NCI-H2029 (cell line): ENCODE results near the gene RAB3IL1.
A peak's percentile ranks its signal among the peaks of the same experiment; 100 is the strongest.
"Not testable (repeated sequence)": the region's sequence is repeated elsewhere in the genome, so short reads cannot be mapped to it uniquely, and the experiment has no call there.

Experiments
- DNase-seq: peaks from one replicate; lab custom pipeline; 2025; lab: John Stamatoyannopoulos, UW

RAB3IL1 gene

DNA sequence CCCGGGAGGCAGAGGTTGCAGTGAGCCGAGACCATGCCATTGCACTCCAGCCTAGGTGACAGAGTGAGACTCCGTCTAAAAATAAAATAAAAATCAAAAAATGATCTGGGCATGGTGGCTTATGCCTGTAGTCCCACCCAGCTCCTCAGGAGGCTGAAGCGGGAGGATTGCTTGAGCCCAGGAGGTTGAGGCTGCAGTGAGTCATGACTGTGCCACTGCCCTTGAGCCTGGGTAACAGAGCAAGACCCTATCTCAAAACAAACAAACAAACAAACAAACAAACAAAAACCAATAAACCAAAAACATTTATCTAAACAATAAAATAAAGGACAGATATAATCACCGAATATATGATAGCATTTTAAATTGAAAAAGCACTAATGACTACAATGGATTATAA lies 36.3 kb upstream of the RAB3IL1 start:
- DNase-seq: not testable (repeated sequence)

DNA sequence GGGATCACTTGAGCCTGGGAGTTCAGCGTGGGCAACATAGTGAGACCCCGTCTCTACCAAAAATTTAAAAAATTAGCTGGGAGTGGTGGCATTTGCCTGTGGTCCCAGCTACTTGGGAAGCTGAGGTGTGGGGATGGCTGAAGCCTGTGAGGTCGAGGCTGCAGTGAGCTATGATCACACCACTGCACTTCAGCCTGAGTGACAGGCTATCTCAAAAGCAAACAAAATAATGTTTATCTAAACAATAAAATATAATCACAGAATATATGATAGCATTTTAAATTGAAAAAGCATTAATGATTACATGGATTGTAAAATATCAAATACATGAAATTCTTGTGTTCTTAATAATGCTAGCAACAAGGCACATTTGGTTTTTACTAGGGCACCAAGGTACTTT lies 35.5 kb upstream of the RAB3IL1 start:
- no peak for DNase-seq

DNA sequence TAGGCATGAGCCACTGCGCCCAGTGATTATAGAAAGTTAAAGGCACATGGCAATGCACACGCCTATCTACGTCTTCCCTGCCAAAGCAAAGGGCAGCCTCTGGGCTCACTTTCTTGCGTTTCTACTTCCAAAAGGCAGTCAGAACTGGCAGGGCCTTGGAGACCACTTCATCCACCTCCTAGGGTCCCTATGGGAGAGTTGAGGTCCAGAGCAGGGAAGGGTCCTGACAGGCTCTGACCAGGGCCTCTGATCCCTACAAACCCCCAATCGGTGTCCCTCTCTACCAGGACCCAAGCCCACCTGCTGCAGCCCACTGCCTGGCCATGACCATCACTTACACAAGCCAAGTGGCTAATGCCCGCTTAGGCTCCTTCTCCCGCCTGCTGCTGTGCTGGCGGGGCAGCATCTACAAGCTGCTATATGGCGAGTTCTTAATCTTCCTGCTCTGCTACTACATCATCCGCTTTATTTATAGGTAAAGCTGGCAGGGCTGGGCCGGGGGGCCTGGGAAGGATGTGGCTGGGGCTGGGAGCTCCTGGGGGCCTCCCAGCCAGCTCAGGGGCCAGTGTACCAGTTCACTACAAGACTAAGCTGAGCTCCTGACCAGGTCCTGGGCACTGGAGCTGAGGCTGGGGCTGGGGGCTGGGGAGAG lies 34.2 kb upstream of the RAB3IL1 start:
- DNase-seq: no peak

DNA sequence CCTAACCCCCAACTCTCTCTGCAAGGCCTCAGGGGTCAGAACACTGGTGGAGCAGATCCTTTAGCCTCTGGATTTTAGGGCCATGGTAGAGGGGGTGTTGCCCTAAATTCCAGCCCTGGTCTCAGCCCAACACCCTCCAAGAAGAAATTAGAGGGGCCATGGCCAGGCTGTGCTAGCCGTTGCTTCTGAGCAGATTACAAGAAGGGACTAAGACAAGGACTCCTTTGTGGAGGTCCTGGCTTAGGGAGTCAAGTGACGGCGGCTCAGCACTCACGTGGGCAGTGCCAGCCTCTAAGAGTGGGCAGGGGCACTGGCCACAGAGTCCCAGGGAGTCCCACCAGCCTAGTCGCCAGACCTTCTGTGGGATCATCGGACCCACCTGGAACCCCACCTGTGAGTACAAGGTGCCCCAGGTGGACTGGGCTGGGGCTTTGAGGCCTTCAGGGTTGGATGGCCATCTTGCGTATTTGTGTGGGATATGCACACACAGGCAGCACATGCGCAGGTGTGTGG lies 32.7 kb upstream of the RAB3IL1 start, which contains the start of gene BEST1:
BEST1 (plus strand) TSS at position 317 of the 513 bp plus-strand sequence. CDS start 1,456 bp downstream, outside the sequence.
- DNase-seq: no peak

DNA sequence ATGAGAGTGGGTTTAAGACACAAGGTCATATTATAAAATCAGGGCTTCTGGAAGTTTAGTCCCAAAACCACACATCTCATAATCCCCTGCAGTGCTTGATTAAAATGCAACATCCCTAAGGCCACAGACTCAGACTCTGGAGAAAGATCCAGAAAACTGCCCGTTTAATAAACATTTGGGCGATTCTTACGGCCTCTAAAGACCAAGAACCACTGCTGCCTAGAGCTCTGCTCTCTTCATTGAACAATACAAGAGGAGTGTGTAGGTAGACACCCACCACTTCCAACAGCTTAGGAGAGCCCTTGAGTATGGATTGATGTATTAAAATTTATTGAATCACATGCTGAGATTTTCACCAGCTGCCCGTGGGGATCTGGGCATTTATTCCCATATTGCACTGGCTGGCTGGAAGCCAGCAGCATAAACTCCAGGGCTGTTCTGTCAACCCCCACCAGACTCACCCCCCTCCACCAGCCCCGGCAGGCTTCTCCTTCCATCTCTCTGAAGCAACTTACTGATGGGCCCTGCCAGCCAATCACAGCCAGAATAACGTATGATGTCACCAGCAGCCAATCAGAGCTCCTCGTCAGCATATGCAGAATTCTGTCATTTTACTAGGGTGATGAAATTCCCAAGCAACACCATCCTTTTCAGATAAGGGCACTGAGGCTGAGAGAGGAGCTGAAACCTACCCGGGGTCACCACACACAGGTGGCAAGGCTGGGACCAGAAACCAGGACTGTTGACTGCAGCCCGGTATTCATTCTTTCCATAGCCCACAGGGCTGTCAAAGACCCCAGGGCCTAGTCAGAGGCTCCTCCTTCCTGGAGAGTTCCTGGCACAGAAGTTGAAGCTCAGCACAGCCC lies 32.0 kb upstream of the RAB3IL1 start:
- DNase-seq: peak; percentile 29

DNA sequence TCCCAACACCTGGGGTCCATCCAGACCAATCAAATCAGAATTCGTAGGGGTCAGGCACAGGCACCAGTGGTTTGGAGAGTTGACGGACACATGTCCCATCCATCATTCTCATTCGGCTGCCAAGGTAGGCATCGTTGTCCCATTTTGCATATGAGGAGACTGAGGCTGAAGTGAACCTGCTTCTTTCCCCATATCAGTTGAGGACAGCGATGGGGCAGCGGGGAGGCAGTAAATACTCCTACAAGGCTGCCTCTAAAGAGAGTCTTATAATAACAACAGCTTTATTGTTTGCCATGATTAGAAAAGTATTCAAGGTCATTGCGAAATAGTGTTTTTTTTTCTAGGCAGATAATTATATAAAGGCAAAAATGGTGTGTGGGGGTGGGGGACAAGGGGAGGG lies 31.1 kb upstream of the RAB3IL1 start:
- no peak for DNase-seq

DNA sequence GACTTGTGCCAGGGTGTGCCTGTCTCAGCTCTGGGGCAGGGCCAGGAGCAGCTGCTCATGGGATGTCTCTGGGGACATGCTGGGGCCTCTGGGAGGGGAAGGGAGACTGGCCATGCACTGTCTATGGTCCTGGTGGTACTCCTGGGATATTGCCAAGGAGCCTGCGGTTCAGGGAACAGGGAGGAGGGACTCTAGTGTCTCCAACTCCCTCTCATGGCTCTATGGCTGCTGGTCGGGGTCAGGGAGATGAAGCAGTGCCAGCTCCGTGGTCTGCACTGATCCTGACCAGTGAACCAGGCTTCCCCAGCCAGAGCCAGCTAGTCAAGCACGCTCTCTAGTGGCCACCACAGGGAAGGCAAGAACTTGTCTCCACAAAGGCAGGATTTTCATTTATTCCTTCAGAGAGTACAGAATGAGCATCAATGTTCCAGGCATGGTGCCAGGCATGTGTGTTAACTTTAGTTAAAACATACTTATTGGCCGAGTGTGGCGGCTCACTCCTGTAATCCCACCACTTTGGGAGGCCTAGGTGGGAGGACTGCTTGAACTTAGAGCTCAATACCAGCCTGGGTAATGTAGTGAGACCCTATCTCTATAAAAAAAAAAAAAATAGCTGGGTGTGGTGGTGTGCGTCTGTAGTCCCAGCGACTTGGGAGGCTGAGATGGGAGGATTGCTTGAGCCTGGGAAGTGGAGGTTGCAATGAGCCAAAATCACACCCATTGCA lies 30.3 kb upstream of the RAB3IL1 start:
- peak; percentile 64 for DNase-seq

DNA sequence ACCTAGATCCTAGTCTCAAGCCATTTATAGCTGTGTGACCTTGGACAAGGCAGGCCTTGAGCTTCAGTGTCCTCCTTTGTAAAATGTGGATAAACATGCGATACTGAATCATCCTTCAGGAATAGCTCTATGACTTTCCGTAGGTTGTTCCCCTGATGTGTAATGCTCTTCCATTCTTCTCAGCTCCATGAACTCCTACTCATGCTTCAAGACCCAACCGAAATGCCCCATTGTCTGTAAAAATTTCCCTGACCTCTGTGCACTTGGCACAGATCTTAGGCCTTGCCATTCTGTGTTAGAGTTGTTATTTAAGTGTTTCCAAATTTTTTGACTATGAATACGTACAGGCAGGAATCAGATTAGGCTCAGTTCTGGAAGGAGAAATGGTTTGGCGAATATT lies 29.5 kb upstream of the RAB3IL1 start:
- DNase-seq: no peak

DNA sequence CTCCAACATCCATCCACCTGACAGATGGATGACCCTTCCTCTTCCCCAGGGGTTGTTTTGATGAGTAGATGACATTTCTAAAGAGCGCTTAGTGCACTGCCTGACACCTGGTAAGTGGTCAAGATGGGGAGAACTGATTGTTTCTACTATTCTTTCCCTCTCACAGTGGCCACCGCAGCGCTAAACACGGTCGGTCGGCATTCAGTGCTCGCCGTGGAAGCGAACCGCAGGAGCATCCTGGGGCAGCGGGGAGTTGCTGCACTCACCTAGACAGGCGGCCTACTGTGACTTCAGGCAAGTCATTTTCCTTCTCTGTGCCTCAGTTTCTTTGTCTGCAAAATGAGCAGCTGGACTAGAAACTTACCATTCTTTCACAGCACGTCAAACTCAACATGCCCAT lies 27.8 kb upstream of the RAB3IL1 start:
- DNase-seq: no peak

DNA sequence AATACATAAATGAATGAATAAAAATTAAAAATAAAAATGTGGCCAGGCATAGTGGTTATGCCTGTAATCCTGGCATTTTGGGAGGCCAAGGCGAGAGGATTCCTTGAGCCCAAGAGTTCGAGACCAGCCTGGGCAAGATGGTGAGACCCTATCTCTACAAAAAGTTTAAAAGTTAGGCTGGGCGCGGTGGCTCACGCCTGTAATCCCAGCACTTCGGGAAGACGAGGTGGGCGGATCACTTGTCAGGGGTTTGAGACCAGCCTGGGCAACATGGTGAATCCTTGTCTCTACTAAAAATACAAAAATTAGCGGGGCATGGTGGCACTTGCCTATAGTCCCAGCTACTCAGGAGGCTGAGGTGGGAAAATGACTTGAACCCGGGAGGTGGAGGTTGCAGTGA lies 23.1 kb upstream of the RAB3IL1 start:
- DNase-seq: no peak

DNA sequence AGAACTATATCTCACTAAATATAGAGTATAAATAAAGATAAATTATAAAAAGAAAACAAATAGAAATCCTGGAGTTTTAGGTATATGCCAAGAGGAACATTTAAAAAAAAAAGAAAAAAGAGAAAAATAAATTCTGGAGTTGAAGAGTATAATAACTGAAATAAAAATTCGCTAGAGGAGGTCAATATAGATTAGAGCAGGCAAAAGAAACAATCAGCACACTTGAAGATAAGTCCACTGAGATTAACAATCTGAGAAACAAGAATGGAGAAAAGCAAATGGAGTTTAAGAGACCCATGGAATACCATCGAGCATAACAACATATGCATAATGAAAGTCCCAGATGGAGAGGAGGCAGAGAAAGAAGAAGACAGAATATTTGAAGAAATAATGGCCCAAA lies 18.5 kb upstream of the RAB3IL1 start:
- no peak for DNase-seq

DNA sequence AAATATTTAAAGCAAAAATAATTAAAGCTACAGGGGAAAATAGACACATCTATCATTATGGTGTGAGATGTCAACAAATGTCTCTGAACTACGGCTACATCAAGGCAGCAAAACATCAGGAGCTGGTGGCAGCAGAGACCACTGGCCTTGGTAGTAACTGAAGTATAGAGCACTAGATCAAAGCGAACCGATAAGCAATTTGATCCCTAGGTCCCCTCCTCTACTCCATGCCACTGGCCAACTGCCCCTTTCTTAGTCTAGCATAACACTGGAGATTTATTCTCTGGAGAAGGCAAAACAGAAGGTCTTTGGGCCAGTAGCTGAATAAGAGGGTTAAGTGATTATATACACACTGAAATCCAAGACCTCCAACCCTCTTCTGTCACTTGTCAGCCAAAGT lies 13.6 kb upstream of the RAB3IL1 start:
- DNase-seq: no peak

DNA sequence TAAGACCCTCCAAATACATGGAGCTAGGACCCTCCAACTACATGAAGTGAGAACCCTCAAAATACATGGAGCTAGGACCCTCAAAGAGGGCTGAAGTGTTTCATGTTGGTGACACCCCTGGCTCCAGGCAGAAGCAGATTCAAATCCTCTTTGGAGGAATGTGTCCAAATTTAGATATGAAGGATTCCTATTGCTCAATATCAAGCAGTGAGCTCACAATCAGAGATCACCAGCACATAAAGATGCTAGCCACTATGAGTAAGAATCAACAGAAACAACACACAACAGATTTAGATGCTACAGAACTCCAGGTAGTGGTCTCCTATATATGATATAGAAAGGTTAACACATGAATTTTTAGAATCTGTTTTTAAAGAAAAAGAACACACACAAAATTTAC lies 11.2 kb upstream of the RAB3IL1 start:
- no peak for DNase-seq

DNA sequence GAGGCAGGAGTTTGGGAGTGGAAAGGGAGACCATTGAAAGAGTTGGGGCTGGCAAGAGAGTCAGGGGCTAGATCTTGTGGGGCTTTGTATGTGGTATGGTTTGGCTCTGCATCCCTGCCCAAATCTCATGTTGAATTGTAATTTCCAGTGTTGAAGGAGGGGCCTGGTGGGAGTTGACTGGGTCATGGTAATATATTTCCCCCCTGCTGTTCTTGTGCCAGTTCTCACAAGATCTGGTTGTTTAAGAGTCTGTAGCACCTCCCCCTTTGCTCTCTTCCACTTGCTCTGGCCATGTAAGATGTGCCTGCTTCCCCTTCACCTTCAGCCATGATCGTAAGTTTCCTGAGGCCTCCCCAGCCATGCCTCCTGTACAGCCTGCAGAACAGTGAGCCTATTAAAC lies 10.1 kb upstream of the RAB3IL1 start:
- no peak for DNase-seq

DNA sequence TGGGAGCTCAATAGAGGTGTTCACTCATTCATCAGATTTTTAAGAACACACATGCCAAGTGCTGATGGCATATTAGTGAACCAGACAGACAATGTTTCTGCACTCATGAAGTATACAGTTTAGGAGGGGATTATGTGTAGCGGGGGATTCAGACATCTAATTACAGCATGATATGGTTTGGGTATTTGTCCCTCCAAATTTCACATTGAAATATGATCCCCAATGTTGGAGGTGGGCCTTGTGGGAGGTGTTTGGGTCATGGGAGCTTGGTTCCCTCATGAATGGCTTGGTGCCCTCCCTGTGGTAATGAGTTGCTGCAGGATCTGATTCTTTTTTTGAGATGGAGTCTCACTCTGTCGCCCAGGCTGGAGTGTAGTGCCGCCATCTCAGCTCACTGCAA lies 8.9 kb upstream of the RAB3IL1 start:
- no peak for DNase-seq

DNA sequence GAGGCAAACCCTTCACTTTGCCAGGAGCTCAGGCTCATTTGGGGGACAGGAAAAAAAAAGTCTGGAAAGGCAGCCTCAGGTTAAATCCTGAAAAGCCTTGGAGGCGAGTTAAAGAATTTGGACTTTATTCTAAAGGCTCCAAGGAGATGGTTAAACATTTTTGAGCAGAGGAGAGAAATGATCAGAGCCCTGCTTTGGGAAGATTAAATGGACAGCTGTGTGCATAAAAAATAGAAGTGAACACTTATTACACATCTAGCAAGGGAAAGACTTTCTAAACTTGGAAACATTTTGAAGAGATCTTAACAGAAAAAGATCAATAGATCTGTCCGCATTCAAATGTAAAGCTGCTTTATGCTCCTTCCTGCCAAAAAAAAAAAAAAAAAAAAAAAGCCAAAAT lies 8.4 kb upstream of the RAB3IL1 start:
- DNase-seq: no peak

DNA sequence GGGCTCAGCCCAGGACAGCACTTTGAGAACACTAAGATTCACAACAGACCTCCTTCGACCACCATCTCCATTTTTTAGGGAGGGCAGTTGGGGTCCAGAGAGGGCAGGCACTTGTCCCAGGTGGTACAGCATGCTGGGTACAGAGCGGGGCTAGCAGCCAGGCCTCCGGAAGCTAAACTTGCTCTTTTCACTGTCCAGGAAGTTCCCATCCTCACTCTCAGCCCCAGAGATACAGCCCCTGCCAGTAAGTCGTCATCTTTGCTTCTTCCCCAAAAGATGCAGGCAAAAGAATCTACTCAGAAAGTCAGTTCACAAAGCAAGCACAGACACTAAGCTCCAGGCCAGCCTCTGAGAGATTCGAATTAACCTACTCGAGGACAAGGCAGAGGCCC lies 6.7 kb upstream of the RAB3IL1 start:
- DNase-seq: no peak

DNA sequence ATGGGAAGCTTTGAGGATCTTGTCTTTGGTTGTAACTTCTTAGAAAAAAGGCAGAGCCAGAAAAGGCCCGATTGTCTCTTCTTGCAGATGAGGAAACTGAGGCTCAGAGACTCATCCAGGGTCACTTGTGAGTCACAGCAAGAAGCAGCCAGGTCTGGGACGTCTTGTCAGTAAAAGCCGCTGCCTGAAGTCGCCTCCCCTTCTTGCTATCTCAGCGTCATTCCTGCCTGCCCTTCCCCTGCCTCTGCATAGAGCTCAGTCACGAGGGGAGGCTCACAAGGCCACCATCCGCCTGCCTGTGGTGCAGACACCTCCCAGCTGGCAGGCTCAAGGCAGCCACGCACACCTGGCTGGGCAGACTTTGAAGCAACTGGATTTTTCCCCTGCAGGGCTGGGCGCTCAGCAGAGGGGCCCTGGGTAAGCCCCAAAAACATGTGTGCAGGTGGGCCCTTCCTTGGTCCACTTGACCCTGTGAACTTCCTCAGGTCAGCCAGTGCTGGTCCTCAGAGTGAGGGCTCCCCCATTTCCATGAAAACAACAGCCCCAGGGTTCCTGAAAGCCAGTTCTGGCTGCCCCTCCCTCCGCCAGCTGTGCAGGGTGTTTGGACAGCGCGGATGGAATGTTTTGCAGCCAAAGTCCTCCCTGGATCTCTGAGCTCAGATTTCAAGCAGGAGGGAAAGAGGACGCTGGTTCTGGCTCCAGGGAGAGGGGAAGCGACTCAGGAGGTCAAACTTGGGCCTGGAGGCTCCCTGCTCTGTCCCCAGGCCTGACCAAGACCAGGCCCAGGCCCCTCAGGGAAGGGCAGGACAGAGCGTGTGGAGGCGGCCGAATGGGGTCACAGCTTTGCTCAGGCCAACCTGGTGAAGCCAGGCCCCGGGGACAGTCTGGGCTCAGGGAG lies 6.0 kb upstream of the RAB3IL1 start:
- no peak for DNase-seq

DNA sequence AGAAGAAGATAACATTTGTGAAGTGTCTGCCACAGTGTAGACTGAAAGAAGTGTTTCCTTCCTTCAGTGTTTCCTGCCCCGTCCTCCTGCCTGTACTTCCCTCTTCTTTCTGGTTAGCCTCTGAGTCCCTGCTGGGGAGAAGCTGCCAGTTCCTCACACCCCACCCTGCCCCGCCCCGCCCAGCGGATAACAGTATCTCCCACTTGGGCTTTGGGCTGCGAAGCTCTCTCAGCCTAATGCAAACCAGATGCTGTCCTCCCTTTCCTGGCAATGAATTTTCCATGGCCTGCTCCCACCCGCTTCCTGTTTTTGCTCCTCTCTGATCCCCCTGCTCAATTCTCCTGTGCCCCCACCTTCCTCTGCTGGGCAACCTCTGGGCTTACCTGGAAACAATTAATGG lies 5.2 kb upstream of the RAB3IL1 start:
- DNase-seq: no peak

DNA sequence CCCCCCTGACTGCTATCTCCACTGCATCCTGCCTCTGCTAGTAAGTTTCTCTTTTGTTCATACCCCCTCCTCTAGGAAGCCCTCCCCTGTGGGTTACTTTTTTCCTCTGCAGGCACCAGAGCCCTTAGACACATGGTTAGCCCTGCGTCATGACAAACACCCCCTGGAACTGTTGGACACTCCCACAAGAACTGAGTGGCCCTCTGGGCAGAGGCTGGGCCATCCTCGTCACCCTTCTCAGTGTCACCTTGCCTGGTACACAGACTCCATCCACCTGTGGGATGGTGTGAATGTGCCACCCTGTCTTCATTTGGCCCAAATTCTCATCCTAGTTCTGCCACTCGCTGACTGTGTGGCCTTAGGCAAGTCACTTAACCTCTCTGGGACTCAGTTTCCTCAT lies 4.1 kb upstream of the RAB3IL1 start:
- no peak for DNase-seq
